ENCODE results near the gene SLC24A1. TPM values are rescaled to one million over a fixed set of nuclear protein-coding genes. Genes with fewer than 3 reads are reported as not detected.

SLC24A1 gene
- 10 to 100 TPM in 2 of 3 donors, 1 to 10 TPM in 1; 9.5 to 12.3 (median 10.7) TPM for total RNA-seq

GRCh38 chr15:65621638-65622037, at the start of gene SLC24A1:
SLC24A1 (plus strand) TSS chr15:65621938; CDS start chr15:65624081, 2,143 bp downstream.
- intact Hi-C loops (cut with DNase I; ENCODE audit: low total_unique reads) = no loop called here
- no peaks in the 10 kb centered on the region for H3K4me1 ChIP-seq
- DNase-seq (ENCODE audit: low spot score in 2 of 2) = no peak
- no peak within 1 kb of the TSS for H3K4me3 ChIP-seq
- no peaks in the 10 kb centered on the region for H3K27me3 ChIP-seq
- H3K9me3 ChIP-seq = no peaks in the 10 kb centered on the region
- H3K36me3 ChIP-seq = no peaks in the 10 kb centered on the region
- TF ChIP-seq POLR2A (IDR thresholded peaks at IDR 0.05) = no peak
- TF ChIP-seq CTCF (IDR thresholded peaks at IDR 0.05) = no peak
- TF ChIP-seq POLR2AphosphoS5 (IDR thresholded peaks at IDR 0.05) = no peak
- no peak within 1 kb of the TSS for H3K27ac ChIP-seq

- no peaks in the 10 kb centered on the region for H3K9me3 ChIP-seq
- TF ChIP-seq CTCF (IDR thresholded peaks at IDR 0.05) (no peak), POLR2A (IDR thresholded peaks at IDR 0.05) (no peak)
- H3K27ac ChIP-seq = no peak overlapping the region
- DNase-seq (ENCODE audit: low spot score in 2 of 2) = no peak
- intact Hi-C loops (cut with DNase I; ENCODE audit: low total_unique reads) = loop anchor here (10.0 kb wide), 1 partner anchor 207 kb away; no protein-coding TSS in a partner anchor
- no peak overlapping the region for H3K4me3 ChIP-seq
- no peaks in the 10 kb centered on the region for H3K4me1 ChIP-seq
- H3K36me3 ChIP-seq = no peaks in the 10 kb centered on the region
- H3K27me3 ChIP-seq = no peaks in the 10 kb centered on the region
Observed at GRCh38 chr15:65571971-65572370, 49.8 kb upstream of the SLC24A1 start.

GRCh38 chr15:65576664-65577063, 45.1 kb upstream of the SLC24A1 start:
- no peak overlapping the region for H3K4me3 ChIP-seq
- intact Hi-C loops (cut with DNase I; ENCODE audit: low total_unique reads) = loop anchor here (10.0 kb wide), 1 partner anchor 212 kb away; no protein-coding TSS in a partner anchor
- H3K27me3 ChIP-seq = no peaks in the 10 kb centered on the region
- H3K4me1 ChIP-seq = no peaks in the 10 kb centered on the region
- H3K9me3 ChIP-seq = no peaks in the 10 kb centered on the region
- H3K36me3 ChIP-seq = no peaks in the 10 kb centered on the region
- DNase-seq (ENCODE audit: low spot score in 2 of 2) = no peak
- TF ChIP-seq CTCF (IDR thresholded peaks at IDR 0.05) = no peak
- no peak for TF ChIP-seq POLR2A (IDR thresholded peaks at IDR 0.05)
- TF ChIP-seq POLR2AphosphoS5 (IDR thresholded peaks at IDR 0.05) = no peak
- H3K27ac ChIP-seq = no peak overlapping the region

GRCh38 chr15:65577129-65577996, 44.4 kb upstream of the SLC24A1 start:
- no peaks in the 10 kb centered on the region for H3K9me3 ChIP-seq
- DNase-seq (ENCODE audit: low spot score in 2 of 2) = no peak
- H3K27ac ChIP-seq = no peak overlapping the region
- H3K27me3 ChIP-seq = no peaks in the 10 kb centered on the region
- intact Hi-C loops (cut with DNase I; ENCODE audit: low total_unique reads) = loop anchor here (10.0 kb wide), 1 partner anchor 213 kb away; no protein-coding TSS in a partner anchor
- no peak overlapping the region for H3K4me3 ChIP-seq
- no peaks in the 10 kb centered on the region for H3K36me3 ChIP-seq
- TF ChIP-seq CTCF (IDR thresholded peaks at IDR 0.05) (no peak), POLR2AphosphoS5 (IDR thresholded peaks at IDR 0.05) (no peak), POLR2A (IDR thresholded peaks at IDR 0.05) (no peak)
- no peaks in the 10 kb centered on the region for H3K4me1 ChIP-seq

Data from breast epithelium (tissue), 4 donors.